GM23338 (cell line): ENCODE data around the gene ZNF579.

Source experiments
- ZNF331 ChIP-seq: fragments of 250-450 bp; sonication (Bioruptor Pico); IDR thresholded peaks from 2 replicates; pipeline ENCODE4 v1.5.0; 2020; ENCODE audit warnings: low read depth, mild to moderate bottlenecking, moderate library complexity
- TF ChIP-seq, protein P1 (sequence below), 2 experiments: fragments of 200-600 bp in 1 of 2; sonication (generic) in 1 of 2; conservative IDR thresholded peaks; 2 replicates each; pipeline versions ENCODE4 v1.5.1 to v1.6.1; 2016 to 2017; ENCODE audit warnings: antibody characterized with exemption in 2 of 2, low read depth in 2 of 2, mild to moderate bottlenecking in 2 of 2, moderate library complexity in 1 of 2

- TF ChIP-seq ZNF331 (CRISPR knock-in tag): no peak
- TF ChIP-seq, protein P1, sequence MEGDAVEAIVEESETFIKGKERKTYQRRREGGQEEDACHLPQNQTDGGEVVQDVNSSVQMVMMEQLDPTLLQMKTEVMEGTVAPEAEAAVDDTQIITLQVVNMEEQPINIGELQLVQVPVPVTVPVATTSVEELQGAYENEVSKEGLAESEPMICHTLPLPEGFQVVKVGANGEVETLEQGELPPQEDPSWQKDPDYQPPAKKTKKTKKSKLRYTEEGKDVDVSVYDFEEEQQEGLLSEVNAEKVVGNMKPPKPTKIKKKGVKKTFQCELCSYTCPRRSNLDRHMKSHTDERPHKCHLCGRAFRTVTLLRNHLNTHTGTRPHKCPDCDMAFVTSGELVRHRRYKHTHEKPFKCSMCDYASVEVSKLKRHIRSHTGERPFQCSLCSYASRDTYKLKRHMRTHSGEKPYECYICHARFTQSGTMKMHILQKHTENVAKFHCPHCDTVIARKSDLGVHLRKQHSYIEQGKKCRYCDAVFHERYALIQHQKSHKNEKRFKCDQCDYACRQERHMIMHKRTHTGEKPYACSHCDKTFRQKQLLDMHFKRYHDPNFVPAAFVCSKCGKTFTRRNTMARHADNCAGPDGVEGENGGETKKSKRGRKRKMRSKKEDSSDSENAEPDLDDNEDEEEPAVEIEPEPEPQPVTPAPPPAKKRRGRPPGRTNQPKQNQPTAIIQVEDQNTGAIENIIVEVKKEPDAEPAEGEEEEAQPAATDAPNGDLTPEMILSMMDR (conservative IDR thresholded peaks at IDR 0.05; ENCODE audit: low read depth in 2 of 2): no peak
These were observed 20.0 kb upstream of the ZNF579 start for GRCh38 chr19:55600662-55601028.
